Left colon (tissue), 2 donors: ENCODE data around the gene PYDC1. TPM values are rescaled to one million over a fixed set of nuclear protein-coding genes. Genes with fewer than 3 reads are reported as not detected.
A peak's percentile ranks its signal among the peaks of the same experiment; 100 is the strongest.
"Not testable (repeated sequence)": the region's sequence is repeated elsewhere in the genome, so short reads cannot be mapped to it uniquely, and the experiment has no call there.

Source experiments
- ATAC-seq: fragments of 200-7000 bp; cut with Tn5 transposase; one replicate; pipeline ENCODE4 v1.9.1; 2020; ENCODE audit warnings: mild to moderate bottlenecking, moderate library complexity
- DNase-seq, 2 donors: peaks; one replicate each; pipeline ENCODE4 v3.0.0-alpha.2; 2020
- intact Hi-C, 2 donors: fragments of 100-400 bp; cut with DNase I in 1 of 2; cut with micrococcal nuclease in 1 of 2; formaldehyde crosslinking; loops; one replicate each; pipeline versions ENCODE4 v1.11.2 to v1.14.0; 2022; cut with DNase I, micrococcal nuclease
- long read RNA-seq: library from polyadenylated mRNA; unstranded; transcript quantifications from one replicate; pipeline ENCODE4 v2.0.0, GENCODE V29; 2021
- total RNA-seq, 2 donors: library from RNA; stranded (reverse); fragmentation: NEBNext Ultra II Directional; extraction: Animal tissue kit (Norgen Biotek cat#: 25700); gene quantifications; one replicate each; pipeline ENCODE4 v1.2.1, GENCODE V29; 2021
- donor health status: DM: no; HTN: no; CAD: no.
- donor health status: DM: yes; HTN: yes; CAD: no.

Gene PYDC1
- total RNA-seq: not detected
- long read RNA-seq: 0 reads

DNA sequence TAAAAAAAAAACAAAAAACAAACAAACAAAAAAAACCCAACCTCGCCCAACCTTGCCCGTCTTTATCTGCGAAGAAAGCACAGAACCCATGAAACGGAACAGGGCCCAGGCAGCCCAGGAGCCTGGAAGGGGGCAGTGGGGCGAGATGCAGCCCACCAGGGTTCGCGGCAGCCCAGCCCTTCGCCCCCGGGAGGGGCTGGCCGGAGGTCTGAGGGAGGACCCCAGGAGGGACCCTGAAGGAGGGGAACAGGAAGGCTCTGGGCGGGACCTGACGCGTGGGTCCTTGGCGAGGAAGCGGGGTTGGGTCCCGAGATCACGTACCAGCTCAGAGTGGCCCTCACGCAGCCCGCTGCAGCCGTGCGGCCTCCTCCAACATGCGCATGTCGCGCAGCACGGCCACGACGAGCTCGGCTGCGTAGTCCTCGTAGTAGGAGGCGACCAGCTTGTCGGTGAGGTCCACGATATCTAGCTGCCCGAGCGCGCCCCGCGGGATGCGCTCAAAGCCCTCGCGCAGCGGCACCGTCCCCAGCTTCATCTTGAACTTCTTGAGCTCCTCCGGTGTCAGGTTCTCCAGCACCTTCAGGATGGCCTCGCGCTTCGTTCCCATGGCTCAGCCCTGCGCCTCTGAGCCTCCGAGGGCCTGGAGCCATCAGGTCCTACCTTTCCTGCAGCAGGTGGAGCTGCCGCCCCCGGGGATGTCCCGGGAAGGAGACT lies at the start of gene PYDC1:
Gene PYDC1 (minus strand): TSS at position 714 of the 714 bp plus-strand sequence. CDS start 107 bp downstream, at position 607.
- DNase-seq (no peak), ATAC-seq (no peak)
- intact Hi-C loops: no loop called here

DNA sequence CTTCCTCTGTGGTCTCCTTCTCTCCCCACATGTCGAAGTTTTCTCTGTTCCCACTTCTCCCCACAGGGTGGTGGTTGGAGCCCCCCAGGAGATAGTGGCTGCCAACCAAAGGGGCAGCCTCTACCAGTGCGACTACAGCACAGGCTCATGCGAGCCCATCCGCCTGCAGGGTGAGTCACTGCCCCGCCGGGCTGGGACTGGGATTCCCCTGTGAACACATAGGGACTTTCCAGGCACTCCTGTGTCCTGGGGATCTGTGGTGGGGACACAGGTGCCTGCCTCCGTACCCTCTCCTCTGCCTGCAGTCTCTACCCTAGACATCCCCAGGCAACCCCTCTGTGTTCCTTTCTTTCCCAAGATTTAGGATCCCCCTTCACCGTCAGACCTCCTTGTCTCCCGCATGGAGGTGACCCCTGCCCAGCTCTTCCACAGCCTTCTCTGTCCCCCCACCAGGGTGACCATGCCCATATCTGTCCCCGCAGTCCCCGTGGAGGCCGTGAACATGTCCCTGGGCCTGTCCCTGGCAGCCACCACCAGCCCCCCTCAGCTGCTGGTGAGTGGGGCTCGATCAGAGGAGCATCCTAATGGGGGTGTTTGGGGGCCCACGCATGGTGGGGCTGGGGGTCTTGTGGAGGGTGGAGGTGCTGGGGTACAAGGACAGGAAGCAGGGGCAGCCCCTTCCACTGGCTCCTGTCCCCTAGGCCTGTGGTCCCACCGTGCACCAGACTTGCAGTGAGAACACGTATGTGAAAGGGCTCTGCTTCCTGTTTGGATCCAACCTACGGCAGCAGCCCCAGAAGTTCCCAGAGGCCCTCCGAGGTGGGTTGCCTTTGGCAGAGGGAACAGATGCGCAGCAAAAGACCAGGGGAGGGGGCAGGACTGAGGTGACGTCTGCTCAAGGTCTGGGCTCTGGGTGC lies 48.7 kb upstream of the PYDC1 start:
- intact Hi-C loops: no loop called here
- ATAC-seq: no peak

DNA sequence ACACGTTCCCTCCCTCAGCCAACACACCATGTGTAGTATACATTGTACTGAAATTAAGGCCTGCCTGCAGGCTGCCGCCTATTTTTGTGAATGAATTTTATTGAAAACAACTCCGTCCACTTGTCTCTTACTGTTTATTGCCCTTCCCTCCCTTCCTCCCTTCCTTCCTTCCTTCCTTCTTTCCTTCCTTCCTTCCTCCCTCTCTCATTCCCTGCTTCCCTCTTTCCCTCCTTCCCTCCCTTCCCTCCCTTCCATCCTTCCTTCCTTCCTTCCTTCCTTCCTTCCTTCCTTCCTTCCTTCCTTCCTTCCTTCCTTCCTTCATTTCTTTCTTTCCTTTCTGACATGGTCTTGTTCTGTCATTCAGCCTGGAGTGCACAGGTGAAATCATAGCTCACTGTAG lies 45.1 kb upstream of the PYDC1 start:
- intact Hi-C loops: no loop called here
- ATAC-seq: no peak
- DNase-seq: no peak

More for the DNA sequence above, 48.7 kb upstream of the PYDC1 start:
- DNase-seq: peak in 1 of 2 donors; percentile 27

DNA sequence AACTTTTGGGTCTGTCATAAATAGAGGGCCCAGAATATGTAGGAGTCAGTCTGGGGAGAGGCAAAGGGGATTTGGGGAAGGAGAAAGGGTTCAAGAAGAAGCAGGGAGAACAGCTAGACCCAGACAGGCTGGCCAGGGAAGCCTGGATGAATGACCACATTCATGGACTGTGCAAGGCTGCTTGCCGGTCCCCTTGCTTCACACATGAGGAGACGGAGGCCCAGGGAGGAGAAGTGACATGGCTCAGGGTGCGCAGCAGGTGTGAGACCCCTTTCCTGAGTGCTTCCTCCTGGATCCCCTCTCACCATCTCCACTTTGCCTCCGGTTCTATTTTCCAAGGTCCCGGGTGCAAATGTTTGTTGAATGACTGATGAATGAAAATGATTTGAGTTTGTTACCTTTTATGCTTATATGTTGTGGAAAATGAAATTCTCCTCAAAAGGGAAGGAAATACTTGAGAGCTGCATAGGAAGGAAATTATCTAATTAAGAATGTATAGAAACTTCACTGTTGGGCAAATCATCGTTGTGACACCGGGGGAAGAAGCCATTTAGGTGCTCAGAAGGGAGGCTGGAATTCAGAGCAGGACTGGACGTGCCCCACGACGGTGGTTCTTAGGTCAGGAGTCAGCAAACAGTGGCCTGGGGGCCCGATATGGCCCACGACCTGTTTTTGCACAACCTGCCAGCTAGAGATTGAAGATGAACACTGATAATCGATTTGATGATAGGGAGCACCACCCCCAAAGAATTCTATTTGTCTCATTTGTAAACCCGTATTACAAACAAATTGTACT lies 43.4 kb upstream of the PYDC1 start:
- DNase-seq (no peak), ATAC-seq (no peak)
- intact Hi-C loops: no loop called here

DNA sequence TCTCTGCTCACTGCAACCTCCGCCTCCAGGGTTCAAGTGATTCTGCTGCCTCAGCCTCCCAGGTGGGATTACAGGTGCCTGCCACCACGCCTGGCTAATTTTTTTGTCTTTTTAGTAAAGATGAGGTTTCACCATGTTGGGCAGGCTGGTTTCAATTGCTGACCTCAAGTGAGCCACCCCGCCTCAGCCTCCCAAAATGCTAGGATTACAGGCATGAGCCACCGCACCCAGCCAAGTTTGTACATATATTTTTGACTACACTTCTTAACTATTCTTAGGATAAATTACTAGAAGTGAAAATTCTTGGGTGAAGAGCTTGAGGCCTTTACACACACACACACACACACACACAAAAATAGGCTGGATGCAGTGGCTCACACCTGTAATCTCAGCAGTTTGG lies 41.4 kb upstream of the PYDC1 start:
- DNase-seq: no peak
- no peak for ATAC-seq
- intact Hi-C loops: no loop called here

DNA sequence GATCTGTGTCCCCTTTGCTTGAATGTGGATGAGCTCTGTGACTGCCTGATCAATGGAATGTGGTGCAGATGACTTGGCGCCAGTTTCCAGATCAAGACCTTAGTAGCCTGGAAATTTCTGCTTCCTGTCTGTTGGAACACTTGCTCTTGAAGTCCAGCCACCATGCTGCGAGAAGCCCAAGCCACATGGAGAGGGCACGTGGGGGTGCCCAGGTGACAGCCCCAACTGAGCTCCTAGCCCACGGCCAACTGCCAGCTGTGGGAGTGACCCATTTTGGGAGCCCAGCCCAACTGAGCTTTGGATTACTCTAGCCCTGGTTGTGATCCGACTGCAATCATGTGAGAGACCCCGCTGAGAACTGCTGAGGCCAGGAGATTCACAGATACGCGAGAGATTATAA lies 39.5 kb upstream of the PYDC1 start:
- no peak for DNase-seq
- intact Hi-C loops: no loop called here
- ATAC-seq: no peak

DNA sequence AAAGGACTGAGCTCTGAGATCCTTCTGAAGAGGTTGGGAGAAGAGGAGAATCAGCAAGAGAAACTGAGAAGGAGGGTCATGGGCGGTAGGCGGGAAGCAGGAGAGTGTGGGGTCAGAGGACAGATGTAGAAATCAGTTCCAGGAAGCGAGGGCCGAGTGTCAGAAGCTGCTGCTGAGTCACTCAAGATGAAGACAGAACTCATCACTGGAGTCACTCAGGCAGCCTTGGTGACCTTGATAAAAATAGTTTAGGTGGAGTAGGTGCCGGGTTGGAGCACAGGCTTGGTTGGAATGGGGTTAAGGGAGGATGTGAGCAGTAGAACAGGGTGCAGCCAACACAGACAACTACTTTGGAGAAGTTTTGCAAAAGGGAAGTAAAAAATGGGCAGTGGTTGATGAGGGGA lies 36.7 kb upstream of the PYDC1 start:
- ATAC-seq (no peak), DNase-seq (peak; percentile 15 to 29)
- intact Hi-C loops: no loop called here

DNA sequence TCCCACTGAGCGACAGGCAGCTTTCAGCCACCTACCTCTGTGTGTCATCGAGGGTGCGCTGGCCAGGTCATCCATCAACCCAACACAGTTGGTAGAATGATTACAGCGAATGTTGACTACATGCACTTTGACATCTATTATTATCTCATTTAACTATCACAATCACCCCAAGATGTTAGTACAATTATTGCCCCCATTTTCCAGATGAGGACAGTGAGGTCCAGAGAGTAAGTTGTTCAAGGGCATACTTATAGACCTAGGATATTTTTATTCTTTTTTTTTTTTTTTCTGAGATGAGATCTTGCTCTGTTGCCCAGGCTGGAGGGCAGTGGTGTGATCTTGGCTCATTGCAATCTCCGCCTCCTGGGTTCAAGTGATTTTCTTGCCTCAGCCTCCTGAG lies 34.5 kb upstream of the PYDC1 start:
- intact Hi-C loops: no loop called here
- DNase-seq (no peak), ATAC-seq (no peak)

DNA sequence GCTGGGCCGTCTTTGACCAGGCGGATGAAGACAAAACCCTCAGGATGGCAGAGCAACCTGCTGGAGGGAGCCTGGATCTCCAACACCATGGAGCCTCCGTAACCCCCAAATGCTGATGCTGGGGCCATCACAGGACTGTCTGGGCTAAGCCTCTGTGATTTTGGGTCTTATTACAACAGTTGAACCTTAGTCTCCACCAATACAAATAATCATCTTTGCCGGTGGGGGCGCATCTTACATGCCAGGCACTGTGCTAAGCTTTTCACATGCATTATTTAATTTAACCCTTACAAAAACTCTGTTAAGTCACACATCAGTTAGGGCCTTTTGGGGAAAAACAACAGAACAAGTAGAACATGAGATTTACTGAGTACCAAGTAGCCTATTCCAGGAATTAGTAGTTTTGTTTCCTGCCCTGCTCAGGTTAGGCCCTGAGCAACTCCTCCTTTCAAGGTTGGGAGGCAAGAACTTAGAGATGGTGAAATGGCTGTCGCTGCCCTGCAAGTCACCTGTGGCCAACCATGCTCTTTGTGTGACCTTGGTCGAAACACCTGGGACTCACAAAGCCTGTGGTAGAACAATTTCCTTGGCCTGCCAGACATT lies 33.9 kb upstream of the PYDC1 start:
- DNase-seq: no peak
- intact Hi-C loops: no loop called here
- ATAC-seq: no peak

DNA sequence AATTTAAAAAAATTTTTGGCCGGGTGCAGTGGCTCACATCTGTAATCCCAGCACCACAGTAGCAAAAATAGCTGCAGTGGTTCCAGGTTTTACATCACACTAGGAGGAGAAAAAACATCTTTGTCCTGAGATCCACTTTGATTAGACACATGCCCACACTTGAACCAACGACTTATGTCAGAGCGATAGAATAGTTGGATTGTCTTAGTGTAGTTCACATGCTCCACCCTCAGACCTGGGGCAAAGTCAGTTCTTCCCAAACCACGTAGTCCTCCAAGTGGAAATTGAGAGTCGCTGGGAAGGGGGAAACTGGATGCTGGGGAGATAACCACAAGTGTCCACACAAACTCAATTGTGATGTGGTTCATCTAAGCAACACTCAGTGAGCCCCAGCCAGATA lies 31.4 kb upstream of the PYDC1 start:
- DNase-seq: no peak
- no peak for ATAC-seq

DNA sequence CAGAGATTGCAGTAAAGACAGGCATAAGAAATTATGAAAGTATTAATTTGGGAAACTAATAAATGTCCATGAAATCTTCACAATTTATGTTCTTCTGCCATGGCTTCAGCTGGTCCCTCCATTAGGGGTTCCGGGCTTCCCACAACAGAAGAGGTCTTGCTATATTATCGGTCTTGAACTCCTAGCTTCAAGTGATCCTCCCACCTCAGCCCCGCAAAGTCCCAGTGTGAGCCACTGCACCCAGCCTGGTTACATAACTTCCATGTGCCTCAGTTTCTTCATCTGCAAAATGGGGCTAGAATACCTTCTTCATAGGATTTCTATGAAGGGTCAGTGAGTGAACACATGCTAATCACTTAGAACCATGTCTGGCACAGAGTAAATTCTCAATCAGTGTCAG lies 29.4 kb upstream of the PYDC1 start:
- no peak for DNase-seq
- no peak for ATAC-seq
- intact Hi-C loops: no loop called here

More for the DNA sequence above, 31.4 kb upstream of the PYDC1 start:
- intact Hi-C loops: no loop called here

DNA sequence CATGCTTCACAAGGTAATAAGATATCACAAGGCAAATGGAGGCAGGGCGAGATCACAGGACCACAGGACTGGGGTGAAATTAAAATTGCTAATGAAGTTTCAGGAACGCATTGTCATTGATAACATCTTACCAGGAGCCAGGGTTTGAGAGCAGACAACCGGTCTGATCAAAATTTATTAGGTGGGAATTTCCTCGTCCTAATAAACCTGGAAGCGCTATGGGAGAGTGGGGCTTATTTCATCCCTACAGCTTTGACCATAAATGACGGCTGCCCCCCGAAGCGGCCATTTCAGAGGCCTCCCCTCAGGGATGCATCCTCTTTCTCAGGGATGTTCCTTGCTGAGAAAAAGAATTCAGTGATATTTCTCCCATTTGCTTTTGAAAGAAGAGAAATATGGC lies 28.7 kb upstream of the PYDC1 start:
- ATAC-seq, DNase-seq, intact Hi-C loops: not testable (repeated sequence)

DNA sequence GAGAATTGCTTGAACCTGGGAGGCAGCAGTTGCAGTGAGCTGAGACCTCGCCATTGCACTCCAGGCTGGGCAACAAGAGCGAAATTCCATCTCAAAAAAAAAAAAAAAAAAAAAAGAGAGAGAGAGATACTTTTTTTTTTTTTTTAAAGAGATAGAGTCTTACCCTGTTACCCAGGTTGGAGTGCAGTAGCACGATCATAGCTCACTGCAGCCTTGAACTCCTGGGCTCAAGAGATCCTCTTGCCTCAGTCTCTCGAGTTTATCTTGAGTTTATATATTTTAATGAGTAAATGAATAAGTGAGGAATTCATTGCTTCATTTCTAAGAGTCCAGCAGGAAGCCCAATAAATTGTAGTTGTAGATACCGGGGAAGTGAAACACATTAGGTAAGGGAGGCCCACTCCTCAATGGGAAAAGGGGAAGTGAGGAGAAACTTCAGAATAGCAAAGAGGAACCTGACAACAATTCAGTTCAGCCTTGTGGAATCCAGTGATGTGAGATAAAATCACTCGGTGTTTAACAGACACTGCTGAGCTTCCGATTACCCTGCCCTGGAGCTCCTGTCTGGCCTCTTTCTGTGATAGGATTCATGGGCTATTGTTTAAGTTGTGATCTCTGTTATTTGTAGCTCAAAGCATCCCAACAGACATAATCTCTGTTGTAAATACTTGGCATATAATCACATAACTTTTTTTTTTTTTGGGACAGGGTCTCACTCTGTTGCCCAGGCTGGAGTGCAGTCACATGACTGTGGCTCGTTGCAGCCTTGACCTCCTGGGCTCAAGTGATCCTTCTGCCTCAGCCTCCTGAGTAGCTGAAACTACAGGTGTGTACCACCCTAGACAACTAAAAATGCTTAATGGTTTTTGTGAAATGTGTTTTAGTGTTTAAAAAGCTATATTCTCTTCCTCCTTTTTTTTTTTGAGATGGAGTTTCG lies 27.1 kb upstream of the PYDC1 start:
- DNase-seq (no peak), ATAC-seq (no peak)
- intact Hi-C loops: no loop called here

DNA sequence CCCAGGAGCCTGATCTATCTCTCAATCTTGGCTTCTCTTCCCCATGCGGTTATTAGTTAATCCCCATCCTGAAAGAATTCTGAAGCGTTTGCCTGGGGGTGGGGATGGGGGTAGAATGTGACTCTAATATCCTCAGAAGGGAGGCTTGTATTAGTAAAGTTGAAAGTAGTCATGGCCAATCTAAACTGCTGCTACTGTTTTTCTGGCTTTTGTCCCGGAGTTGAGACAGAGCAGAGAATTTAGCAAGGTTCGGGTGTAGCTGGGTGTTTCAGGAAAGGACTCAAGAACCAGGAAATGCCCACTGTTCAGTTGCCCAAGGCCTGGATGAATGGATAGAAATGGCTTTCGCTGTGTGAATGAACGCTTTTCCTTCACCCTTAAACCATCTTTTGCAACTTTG lies 25.3 kb upstream of the PYDC1 start:
- ATAC-seq (no peak), DNase-seq (no peak)
- intact Hi-C loops: no loop called here

DNA sequence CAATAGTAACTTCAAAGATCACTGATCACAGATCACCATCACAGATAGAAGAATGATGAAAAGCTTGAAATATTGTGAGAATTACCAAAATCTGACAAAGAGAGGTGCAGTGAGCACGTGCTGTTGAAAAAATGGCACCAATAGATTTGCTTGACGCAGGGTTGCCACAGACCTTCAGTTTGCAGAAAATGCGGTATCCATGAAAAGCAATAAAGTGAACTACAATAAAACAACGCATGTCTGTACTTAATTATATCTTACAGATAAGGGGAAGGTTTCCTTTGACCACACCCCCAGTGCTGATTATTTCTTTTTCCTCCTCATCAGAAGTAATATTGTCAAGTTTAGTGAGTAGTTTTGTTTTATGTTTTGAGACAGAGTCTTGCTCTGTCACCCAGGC lies 21.1 kb upstream of the PYDC1 start:
- intact Hi-C loops: no loop called here
- ATAC-seq (no peak), DNase-seq (no peak)

DNA sequence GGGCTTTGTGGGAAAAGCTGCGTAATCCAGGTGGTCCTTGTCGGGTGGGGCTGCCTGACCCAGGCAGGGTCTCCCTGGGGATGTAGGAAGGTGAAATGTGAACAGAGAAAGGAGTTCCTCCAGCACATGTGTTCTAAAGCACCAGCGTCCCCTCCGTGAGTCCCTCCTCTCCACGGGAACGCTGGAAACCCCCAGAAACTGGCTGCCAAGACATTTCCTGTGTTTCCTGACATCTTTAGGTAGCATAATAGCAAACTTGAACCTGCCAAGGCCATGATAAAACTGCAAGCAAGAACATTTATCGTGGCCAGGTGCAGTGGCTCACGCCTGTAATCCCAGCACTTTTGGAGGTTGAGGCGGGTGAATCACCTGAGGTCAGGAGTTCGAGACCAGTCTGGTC lies 12.6 kb upstream of the PYDC1 start:
- DNase-seq (no peak), ATAC-seq (no peak)
- intact Hi-C loops: no loop called here

DNA sequence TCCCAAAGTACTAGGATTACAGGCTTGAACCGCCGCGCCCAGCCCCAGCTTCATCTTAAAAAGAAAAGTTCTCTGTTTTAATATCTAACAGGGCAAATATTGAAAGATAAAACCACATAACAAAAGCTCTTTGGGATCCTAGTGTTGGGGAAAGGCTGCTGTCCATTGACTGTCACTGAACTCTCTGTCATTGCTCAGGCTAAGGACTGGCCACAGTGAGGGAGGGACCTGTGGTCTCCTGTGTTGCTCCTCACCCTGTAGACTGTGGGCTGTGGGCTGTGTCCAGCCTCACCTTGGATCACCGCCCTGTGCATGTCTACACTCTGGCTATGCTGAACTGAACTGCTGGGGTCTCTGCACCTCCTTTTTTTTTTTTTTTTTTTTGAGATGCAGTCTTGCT lies 11.3 kb upstream of the PYDC1 start:
- no peak for DNase-seq
- ATAC-seq: no peak

DNA sequence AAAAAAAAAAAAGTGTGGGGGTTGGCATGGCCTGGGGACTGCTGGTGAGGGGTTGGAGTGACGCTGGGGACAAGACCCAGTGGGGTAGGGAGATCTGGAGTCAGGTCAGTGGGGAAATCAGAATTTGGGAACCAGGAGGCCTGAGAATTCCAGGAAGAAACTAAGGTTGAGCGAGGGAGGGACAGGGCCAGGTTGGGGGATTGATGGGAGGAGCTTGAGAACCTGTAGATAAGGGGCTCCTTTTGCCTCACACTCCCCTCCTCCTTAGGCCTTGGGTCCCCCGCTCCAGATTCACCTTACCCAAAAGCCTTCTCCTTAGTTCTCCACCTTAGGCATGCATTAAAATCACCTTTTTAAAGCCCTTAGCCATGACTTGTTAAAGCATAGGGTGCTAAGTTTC lies 8.3 kb upstream of the PYDC1 start:
- no peak for DNase-seq
- ATAC-seq: no peak
- intact Hi-C loops: no loop called here

More for the DNA sequence above, 11.3 kb upstream of the PYDC1 start:
- intact Hi-C loops: no loop called here
